Activated B cell treated with CpG ODN at 0.5 μM for 24 hours (primary cell): ENCODE results near the gene ATAD1. TPM values are rescaled to one million over a fixed set of nuclear protein-coding genes. Genes with fewer than 3 reads are reported as not detected.

Experiments used
- ATAC-seq: fragments of 200-7000 bp; cut with Tn5 transposase; one replicate; pipeline ENCODE4 v1.10.0; 2021; ENCODE audit warnings: low read depth, mild to moderate bottlenecking, moderate library complexity
- CTCF ChIA-PET: fragments of 350-600 bp; sonication (Branson Sonifier 250); formaldehyde crosslinking; loops from one replicate; lab custom pipeline; 2021; ENCODE audit warnings: antibody characterized with exemption; lab: Charles Lee
- POLR2A ChIA-PET: fragments of 350-600 bp; sonication (Branson Sonifier 250); formaldehyde crosslinking; loops from one replicate; lab custom pipeline; 2021; ENCODE audit warnings: antibody characterized with exemption; lab: Charles Lee
- DNase-seq: peaks from one replicate; pipeline ENCODE4 v3.0.0; 2022
- H3K27ac Mint-ChIP-seq: one replicate; pipeline ENCODE4 v1.8.0; 2020; ENCODE audit warnings: mixed read lengths
- H3K27me3 Mint-ChIP-seq: one replicate; pipeline ENCODE4 v1.8.0; 2021; ENCODE audit warnings: mixed read lengths
- H3K36me3 Mint-ChIP-seq: one replicate; pipeline ENCODE4 v1.8.0; 2021; ENCODE audit warnings: low read depth, mixed read lengths
- H3K4me1 Mint-ChIP-seq: one replicate; pipeline ENCODE4 v1.8.0; 2021; ENCODE audit warnings: mixed read lengths
- H3K4me3 Mint-ChIP-seq: one replicate; pipeline ENCODE4 v1.8.0; 2020; ENCODE audit warnings: mild to moderate bottlenecking, mixed read lengths
- H3K9me3 Mint-ChIP-seq: one replicate; pipeline ENCODE4 v1.8.0; 2020; ENCODE audit warnings: mixed read lengths
- intact Hi-C: fragments of 100-400 bp; cut with micrococcal nuclease; formaldehyde crosslinking; loops from one replicate; pipeline ENCODE4 v1.15.1; 2024
- total RNA-seq: library from RNA; stranded (reverse); gene quantifications from 2 replicates; pipeline ENCODE4 v1.2.3, GENCODE V29; 2022
- TF ChIP-seq, protein P1 (sequence below): fragments of 200-600 bp; IDR thresholded peaks from one replicate; pipeline ENCODE4 v1.8.0; 2022; ENCODE audit warnings: antibody characterized with exemption, mild to moderate bottlenecking

Gene ATAD1
- total RNA-seq, 1 donor from 2014 or later: 42.6 TPM

GRCh38 chr10:87846023-87846422 is 28.0 kb upstream of the ATAD1 start:
- ChIA-PET POLR2A (interaction anchor here (1.2 kb wide), 1 partner anchor 16 kb away, joined by 4 read pairs; no protein-coding TSS in a partner anchor), CTCF (interaction anchor here (0.6 to 1.4 kb wide), 4 partner anchors 196 to 963 kb away, joined by 3 to 4 read pairs (median 4); no protein-coding TSS in a partner anchor)
- TF ChIP-seq, protein P1, sequence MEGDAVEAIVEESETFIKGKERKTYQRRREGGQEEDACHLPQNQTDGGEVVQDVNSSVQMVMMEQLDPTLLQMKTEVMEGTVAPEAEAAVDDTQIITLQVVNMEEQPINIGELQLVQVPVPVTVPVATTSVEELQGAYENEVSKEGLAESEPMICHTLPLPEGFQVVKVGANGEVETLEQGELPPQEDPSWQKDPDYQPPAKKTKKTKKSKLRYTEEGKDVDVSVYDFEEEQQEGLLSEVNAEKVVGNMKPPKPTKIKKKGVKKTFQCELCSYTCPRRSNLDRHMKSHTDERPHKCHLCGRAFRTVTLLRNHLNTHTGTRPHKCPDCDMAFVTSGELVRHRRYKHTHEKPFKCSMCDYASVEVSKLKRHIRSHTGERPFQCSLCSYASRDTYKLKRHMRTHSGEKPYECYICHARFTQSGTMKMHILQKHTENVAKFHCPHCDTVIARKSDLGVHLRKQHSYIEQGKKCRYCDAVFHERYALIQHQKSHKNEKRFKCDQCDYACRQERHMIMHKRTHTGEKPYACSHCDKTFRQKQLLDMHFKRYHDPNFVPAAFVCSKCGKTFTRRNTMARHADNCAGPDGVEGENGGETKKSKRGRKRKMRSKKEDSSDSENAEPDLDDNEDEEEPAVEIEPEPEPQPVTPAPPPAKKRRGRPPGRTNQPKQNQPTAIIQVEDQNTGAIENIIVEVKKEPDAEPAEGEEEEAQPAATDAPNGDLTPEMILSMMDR: no peak
- ATAC-seq (no peak), DNase-seq (no peak)
- Mint-ChIP-seq H3K27me3 (no peaks in the 10 kb centered on the region), H3K36me3 (no peaks in the 10 kb centered on the region), H3K4me3 (no peak overlapping the region), H3K4me1 (peaks cover 2% of the 10 kb centered on the region), H3K9me3 (no peaks in the 10 kb centered on the region), H3K27ac (no peak overlapping the region)
- intact Hi-C loops: no loop called here

- intact Hi-C loops: no loop called here
- ChIA-PET CTCF (interaction anchor here (1.0 to 1.4 kb wide), 2 partner anchors 707 to 964 kb away, joined by 3 to 4 read pairs; no protein-coding TSS in a partner anchor), POLR2A (interaction anchor here (1.2 kb wide), 1 partner anchor 17 kb away, joined by 4 read pairs; no protein-coding TSS in a partner anchor)
- H3K27me3 Mint-ChIP-seq: no peaks in the 10 kb centered on the region
- no peaks in the 10 kb centered on the region for H3K9me3 Mint-ChIP-seq
- no peak for ATAC-seq
- H3K4me3 Mint-ChIP-seq: no peak overlapping the region
- DNase-seq: no peak
- H3K4me1 Mint-ChIP-seq: no peaks in the 10 kb centered on the region
- H3K36me3 Mint-ChIP-seq: no peaks in the 10 kb centered on the region
- TF ChIP-seq, protein P1: no peak
- no peak overlapping the region for H3K27ac Mint-ChIP-seq
Observed at GRCh38 chr10:87845624-87845998, 27.6 kb upstream of the ATAD1 start.

- ATAC-seq (no peak), DNase-seq (no peak)
- Mint-ChIP-seq H3K27ac (no peak overlapping the region), H3K9me3 (no peaks in the 10 kb centered on the region), H3K4me3 (no peak overlapping the region), H3K4me1 (no peaks in the 10 kb centered on the region), H3K27me3 (no peaks in the 10 kb centered on the region), H3K36me3 (no peaks in the 10 kb centered on the region)
- CTCF ChIA-PET: interaction anchor here (1.0 to 1.4 kb wide), 2 partner anchors 708 to 964 kb away, joined by 3 to 4 read pairs; no protein-coding TSS in a partner anchor
- TF ChIP-seq, protein P1: no peak
- intact Hi-C loops: no loop called here
- POLR2A ChIA-PET: interaction anchor here (1.2 kb wide), 1 partner anchor 17 kb away, joined by 4 read pairs; no protein-coding TSS in a partner anchor
Observed at GRCh38 chr10:87844837-87845623, 27.0 kb upstream of the ATAD1 start.

- Mint-ChIP-seq H3K27me3 (no peaks in the 10 kb centered on the region), H3K27ac (no peak overlapping the region), H3K36me3 (no peaks in the 10 kb centered on the region), H3K4me1 (no peaks in the 10 kb centered on the region), H3K4me3 (no peak overlapping the region), H3K9me3 (no peaks in the 10 kb centered on the region)
- ChIA-PET POLR2A (no interaction called here), CTCF (no interaction called here)
- intact Hi-C loops: no loop called here
- TF ChIP-seq, protein P1: no peak
- DNase-seq: no peak
- no peak for ATAC-seq
Observed at GRCh38 chr10:87843714-87844113, 25.7 kb upstream of the ATAD1 start.

DNA sequence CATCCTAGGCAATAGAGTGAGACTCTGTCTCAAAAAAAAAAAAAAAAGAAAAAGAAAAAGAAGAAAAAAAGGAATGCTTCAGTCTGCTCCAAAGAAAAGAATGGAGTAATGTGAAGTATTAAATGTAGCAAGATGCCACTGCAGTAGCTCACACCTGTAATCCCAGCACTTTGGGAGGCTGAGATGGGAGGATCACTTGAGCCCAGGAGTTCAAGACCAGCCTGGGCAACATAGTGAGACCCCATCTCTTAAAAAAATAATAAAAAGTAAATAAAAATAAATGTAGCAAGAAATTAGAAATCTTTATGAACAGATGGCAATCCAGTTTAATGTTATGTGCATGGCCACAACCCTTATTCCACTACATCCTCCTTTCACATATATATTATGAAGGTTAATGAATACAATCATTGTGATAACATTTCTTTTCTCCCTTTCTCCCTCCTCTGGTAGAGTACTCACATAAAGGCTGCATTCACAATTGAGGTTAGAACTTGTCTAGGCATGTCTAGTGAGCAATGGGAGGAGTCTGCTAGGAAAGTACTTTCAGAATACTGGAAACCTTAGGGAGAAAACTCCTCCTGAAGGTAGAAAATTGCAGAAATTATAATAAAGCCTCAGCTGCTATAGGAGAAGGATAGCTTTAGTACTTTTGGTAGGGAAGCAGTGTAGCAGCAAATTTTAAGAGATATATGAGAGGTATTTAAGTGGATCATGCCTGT is 24.9 kb upstream of the ATAD1 start:
- no peaks in the 10 kb centered on the region for H3K27me3 Mint-ChIP-seq
- intact Hi-C loops: no loop called here
- ATAC-seq (no peak), DNase-seq (no peak)
- no peak overlapping the region for H3K4me3 Mint-ChIP-seq
- peaks cover under 1% of the 10 kb centered on the region for H3K4me1 Mint-ChIP-seq
- no peaks in the 10 kb centered on the region for H3K36me3 Mint-ChIP-seq
- ChIA-PET POLR2A (no interaction called here), CTCF (no interaction called here)
- no peaks in the 10 kb centered on the region for H3K9me3 Mint-ChIP-seq
- TF ChIP-seq, protein P1: no peak
- no peak overlapping the region for H3K27ac Mint-ChIP-seq
